22Rv1 (cell line): Measurements from ENCODE around the gene PIP5KL1.

Experiments used
- CTCF ChIP-seq: fragments of 450-650 bp; IDR thresholded peaks from 2 replicates; pipeline ENCODE4 v1.5.1; 2017; ENCODE audit warnings: mild to moderate bottlenecking
- ZFX ChIP-seq: fragments of 450-650 bp; IDR thresholded peaks from 2 replicates; pipeline ENCODE4 v1.6.1; 2017; ENCODE audit warnings: antibody characterized with exemption, borderline replicate concordance

GRCh38 chr9:127941062-127941960 is 10.7 kb upstream of the PIP5KL1 start:
- TF ChIP-seq CTCF, result no peak
- TF ChIP-seq ZFX, result no peak
